Frontal cortex (tissue), 4 donors: Measurements from ENCODE around the gene RPP40. TPM values are rescaled to one million over a fixed set of nuclear protein-coding genes. Genes with fewer than 3 reads are reported as not detected.
"Not testable (repeated sequence)": the region's sequence is repeated elsewhere in the genome, so short reads cannot be mapped to it uniquely, and the experiment has no call there.

Source experiments
- DNase-seq, 2 donors: peaks; one replicate each; pipeline ENCODE4 v3.0.0; 2012; ENCODE audit warnings: low spot score in 2 of 2
- FAIRE-seq: peaks from 2 replicates; lab custom pipeline; 2012; peaks lifted over from hg19 to GRCh38; lab: Jason Lieb, UNC
- total RNA-seq: library from RNA; depleted of rRNA; stranded (reverse); fragments of >200 nt; gene quantifications from one replicate; pipeline ENCODE4 v1.2.3, GENCODE V29; 2014
- donor health status: control.
- donor health status: control.
- donor health status: control.

RPP40 gene
- total RNA-seq, 1 donor from 2014 or later: 17.1 TPM

DNA sequence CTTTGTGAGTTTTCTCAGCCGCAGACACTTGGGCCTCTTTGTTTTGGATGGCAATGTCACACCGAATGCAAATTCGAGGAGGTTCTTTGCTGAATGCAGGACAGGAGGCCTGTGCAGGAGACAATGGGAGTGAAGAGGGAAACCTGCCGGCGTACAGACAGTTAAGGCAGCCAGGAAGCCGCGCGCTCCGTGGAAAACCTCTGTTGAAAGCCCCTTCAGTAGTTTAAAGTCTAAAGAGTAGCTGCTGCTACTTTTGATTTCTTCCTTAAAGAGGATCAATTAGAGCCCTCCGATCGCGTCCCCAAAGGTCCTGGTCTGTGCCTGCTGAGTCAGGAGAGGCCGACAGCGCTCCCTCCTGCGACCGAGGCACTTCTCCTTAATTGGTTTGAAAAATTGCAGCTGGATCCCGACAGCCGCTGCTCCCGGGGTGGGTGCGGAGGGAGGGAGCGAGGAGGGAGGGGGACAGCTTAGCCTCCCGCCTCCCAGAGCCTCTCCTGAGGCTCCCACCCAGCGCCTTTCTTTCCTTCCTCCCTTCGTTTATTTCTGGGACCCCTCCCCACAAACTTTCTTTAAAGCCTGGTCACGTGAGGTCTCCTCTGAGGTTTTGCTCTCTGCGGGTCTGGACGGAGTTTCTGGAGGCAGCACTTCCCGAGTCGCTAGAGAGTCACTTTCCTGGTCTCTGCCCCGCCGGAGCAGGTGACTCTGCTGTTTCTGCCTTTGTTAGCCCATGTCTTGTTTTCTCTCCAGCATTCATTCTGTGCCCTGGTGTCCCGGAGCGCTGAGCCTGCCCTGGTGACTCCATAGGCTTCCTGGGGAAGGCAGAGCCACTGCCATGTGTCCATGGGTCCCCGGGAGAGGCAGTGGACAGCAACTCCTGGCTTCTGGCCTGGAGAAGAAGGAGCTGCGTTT lies 22.3 kb upstream of the RPP40 start:
- DNase-seq (peak in 1 of 2 donors; percentile 52), FAIRE-seq (no peak)

DNA sequence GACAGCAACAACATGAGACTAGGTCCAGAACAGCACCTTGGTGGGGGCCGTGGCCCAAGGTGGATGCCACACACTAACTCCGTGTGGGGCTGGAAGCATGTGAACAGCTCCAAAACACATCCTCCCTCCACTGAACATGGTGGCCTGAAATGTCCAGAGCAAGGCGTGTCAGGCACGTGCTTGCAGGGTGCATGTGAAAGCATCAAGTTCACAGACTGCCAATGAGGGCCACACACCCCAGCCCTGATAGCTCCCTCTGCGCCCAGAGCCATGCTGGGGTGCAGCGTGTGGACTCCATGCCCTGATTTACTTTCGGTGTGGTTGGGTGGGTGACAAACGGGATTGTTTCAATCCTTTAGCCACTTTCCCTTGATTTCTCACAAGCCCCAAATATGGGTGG lies 20.1 kb upstream of the RPP40 start:
- DNase-seq (no peak), FAIRE-seq (no peak)

DNA sequence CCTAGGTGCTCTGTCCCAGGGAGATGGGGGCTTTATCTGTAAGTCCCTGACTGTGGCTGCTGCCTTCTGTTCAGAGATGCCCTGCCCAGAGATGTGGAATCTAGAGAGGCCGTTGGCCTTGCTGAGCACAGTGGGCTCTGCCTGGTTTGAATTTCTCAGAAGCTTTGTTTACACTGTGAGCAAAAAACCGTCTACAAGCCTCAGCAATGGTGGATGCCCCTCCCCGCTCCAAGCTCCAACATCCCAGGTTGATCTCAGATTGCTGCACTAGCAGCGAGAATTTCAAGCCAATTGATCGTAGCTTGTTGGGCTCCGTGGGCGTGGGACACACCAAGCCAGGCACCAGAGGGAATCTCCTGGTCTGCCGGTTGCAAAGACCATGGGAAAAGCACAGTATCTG lies 16.3 kb upstream of the RPP40 start:
- no peak for FAIRE-seq

DNA sequence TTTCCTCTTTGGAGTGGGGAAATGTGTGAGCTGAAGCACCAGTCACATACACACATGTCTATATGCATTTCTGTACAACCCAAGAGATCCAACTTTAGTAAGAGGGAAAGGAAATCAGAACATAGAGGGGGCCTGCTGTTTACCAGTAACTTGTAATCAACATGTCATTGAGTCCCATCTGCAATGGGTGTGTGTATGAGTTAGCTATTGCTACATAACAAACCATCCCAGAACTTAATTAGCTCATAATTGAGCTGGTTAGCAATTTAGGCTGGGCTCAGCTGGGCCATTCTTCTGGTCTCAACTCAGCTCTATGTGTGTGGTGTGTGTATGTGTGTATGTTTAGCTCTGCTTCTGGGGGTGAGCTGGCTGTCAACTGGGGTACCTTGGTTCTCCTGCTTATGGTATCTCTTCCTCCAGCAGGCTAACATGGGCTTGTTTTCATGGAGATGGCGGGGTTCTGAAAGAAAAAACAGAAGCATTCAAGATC lies 10.3 kb upstream of the RPP40 start:
- no peak for FAIRE-seq

More for the DNA sequence above, 16.3 kb upstream of the RPP40 start:
- no peak for DNase-seq

DNA sequence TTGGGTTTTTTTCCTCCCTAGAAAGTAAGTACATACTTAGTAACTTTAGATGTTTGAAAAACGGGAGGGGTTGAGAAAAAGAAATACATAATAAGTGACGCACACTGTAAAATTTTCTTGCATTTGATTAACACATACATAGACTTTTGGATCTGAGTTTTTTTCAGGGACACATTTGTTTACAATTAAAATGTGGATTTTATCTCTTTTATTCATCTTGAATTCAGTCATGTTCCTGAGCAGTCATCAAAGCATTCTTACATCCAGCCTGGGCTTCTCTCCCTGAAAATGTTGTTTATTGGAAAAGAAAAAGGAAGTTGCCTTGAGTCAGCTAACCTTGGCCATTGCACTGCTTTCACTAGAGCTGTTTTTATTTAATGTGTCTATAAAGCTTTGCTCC lies 8.7 kb upstream of the RPP40 start:
- no peak for DNase-seq

More for the DNA sequence above, 10.3 kb upstream of the RPP40 start:
- no peak for DNase-seq

DNA sequence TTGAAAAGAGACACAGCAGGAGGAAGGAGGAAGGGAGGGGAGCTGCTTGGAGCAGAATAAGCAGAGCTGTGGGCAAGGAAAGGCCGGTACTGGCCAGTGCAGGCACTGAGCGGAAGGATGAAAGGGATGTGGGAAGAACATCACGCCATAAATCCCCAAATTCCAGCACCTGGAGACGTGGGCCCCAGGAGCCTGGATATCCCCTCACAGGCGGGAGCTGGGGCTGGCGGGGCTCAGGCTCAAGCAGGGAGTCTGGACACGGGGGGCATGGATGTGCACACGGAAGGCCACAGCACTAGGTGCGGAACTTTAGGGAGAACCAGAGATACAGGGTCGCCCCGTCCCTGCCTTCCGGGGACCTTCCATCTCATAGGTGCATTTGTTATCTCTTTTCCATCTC lies 7.5 kb upstream of the RPP40 start:
- FAIRE-seq (no peak), DNase-seq (no peak)

More for the DNA sequence above, 8.7 kb upstream of the RPP40 start:
- no peak for FAIRE-seq

DNA sequence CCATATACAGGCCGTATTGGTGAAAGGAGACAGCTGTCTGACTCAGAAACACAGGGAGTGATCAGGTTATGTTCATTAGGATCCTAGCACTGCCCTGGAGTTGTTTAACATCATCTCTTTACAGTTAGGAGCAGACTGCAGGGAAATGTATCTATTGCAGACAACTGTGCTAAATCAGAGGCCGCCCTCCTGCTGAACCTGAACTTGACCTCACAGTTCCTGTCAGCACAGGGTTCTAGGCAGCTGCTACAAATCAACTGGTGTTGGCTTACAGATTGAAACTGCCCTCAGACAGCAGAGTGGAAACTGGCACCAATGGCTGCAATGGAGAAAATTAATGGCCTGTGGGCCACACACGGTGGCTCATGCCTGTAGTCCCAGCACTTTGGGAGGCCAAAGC lies 3.7 kb upstream of the RPP40 start:
- DNase-seq (no peak), FAIRE-seq (no peak)

DNA sequence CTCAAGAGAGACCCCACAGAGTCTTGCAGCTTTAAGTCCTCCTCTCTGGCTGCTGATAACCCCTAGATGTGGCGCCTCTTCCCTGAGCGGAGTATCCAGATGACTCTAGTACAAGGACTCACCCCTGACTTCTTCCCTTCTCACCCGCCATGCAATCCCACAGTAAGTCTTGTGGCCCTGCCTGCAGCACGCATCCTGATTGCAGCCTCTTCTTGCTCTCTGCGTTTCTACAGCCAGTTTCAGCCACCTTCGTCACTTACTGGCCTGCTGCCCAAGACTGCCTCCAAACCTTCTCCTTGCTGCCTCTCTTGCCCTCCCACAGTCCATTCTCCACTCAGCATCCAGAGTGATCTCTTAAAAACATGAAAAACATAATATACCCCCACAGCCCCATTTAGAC lies 2.4 kb upstream of the RPP40 start:
- no peak for FAIRE-seq
- DNase-seq: no peak

DNA sequence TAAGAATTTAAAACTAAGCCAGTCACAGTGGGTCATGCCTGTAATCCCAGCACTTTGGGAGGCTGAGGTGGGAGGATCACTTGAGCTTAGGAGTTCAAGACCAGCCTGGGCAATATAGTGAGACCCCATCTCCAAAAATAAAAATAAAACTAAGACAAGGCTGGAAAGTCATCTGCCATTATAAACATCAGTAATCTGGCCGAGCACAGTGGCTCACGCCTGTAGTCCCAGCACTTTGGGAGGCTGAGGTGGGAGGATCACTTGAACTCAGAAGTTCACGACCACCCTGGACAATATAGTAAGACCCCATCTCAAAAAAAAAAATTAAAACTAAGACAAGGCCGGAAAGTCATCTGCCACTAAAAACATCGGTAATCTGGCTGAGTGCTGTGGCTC lies 1.2 kb upstream of the RPP40 start:
- not testable (repeated sequence) for DNase-seq, FAIRE-seq

DNA sequence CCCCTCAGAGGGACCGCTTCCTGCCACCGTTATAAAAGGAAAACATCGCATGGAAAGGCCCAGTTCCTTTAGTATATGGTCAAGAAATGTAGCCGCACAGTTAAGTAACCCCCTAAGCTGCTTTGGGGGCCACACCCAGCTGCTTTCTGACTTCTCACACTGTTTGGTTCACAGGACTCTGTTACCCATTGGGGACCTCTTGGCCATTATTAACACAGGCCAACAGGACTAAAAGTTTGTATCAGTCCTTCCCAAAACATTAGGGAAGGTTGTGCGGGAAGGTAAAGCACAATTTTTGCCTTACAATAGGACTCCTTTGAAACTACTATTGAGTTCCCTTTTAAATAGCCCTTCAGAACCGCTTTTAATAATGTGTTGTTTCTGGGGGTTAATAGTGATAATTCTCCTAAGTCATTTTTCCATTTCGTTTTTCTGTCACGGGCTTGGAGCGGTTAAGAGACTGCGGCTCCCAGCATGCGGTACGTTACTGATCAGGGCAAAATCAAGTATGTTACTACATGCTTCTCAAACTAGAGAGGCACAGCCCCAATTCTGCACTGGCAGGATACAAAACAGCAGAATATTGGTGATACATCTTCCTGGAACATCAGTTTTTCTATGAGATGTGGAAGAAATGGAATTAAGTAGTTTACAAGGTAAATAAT lies 668 bp upstream of the RPP40 start:
- FAIRE-seq (no peak), DNase-seq (no peak)

DNA sequence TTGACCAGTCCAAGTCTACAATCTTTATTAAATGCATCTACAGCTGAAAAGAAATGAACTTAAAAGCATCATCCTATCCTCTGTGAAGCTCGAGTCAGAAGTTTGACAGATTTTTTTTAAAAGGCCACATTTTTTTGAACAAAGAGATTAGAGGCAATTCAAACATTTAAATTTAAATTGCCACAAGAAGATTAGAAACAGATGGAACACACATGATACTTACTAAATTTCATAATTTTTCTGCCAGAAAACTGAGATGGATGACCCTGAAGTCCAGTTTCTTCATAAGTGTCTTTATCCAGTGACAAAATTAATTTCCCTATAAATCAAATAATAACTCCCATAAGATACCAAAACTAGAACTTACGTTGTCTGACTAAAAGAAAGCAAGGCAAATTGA lies 4.3 kb downstream of the RPP40 start:
- no peak for FAIRE-seq
- no peak for DNase-seq

DNA sequence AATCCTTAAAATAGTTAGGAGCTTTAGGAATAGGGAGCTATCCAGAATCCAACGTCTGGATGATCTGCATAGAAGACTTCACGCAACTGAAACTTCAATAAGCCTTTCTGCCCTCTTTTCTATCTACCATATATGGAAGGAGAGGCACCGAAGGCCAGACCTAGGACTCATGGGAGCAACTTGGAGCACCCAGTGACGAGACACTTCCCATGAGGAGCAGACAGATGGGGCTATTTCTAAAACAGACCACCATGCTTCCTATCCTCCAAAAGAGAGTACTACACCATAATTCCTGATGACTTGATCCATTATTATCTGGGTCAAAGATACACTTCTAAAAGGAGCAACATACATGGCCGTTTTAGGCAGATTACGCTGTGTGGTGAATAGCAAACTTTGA lies 6.0 kb downstream of the RPP40 start:
- no peak for FAIRE-seq

DNA sequence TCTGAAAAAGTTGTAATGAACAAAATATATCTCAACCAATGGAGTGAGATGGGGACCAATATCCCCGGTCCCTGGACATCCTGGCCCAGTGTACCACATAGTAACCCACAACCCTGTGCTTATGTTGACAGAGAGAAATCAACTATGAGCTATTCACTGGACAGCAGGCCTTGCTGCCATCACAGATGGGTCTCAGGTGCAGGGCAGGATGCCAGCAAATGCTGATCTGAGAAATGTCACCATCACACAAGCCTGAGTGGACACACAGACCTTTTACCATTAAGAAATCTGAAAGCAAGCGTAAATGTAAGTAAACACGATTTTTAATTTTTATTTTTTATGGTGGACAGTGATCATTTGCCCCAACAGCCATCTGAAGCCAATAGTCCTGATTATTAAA lies 9.1 kb downstream of the RPP40 start:
- FAIRE-seq: no peak
- DNase-seq: no peak

More for the DNA sequence above, 6.0 kb downstream of the RPP40 start:
- no peak for DNase-seq

DNA sequence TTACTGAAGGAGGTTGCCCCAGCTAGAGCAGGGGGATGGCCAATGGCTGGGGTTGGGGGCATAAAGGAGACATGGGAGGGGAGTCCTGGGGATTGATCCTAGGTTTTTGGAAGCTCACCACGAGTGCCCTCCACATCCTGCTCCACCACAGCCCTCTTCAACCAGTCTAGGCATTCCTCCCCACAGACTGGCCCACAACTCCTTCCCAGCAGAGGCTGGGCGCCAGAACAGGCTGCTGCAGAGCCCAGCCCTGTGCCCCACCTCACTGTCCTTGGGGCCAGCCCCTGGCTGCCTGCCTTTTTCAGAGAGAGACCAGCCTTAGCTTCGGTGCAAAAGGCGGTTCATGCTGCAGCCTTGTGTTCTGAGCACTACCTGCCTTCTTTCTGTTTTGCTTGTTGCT lies 16.4 kb downstream of the RPP40 start:
- DNase-seq (no peak), FAIRE-seq (no peak)

DNA sequence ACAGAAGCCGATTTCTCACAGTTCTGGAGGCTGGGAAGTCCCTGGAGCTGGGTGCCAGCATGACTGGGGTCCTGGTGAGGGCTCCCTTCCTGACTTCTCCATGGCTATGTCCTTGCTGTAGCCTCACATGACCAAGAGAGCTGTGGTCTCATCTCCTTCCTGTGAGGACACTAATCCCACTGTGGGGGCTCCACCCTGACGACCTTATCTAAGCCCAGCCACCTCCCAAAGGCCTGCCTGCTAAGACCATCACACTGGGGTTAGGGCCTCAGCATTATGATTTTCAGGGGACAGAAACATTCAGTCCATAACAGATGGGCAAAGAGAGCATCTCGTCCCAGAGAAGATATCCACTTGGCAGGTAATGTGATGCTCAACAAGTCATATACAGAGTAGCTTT lies 16.8 kb downstream of the RPP40 start:
- FAIRE-seq (no peak), DNase-seq (no peak)

DNA sequence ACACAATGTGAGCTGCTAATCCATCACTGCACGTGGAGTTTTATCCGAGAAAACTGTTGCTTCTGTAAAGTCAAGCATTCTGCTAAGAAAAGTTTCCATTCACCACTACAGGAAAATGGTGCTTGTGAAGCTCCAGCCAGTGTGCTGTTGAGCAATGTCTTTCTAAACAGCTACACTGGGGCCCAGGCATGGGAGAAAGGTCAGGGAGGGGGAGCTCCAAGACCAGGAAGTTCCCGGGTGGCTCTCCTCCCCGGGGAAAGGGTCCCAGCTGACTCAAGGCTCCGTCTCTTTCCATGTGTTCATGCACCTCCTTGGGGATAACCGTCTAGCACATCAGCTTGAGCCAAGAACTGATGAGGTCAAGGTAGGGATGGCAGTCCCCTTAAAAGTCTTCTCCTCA lies 20.5 kb downstream of the RPP40 start:
- FAIRE-seq (no peak), DNase-seq (no peak)

DNA sequence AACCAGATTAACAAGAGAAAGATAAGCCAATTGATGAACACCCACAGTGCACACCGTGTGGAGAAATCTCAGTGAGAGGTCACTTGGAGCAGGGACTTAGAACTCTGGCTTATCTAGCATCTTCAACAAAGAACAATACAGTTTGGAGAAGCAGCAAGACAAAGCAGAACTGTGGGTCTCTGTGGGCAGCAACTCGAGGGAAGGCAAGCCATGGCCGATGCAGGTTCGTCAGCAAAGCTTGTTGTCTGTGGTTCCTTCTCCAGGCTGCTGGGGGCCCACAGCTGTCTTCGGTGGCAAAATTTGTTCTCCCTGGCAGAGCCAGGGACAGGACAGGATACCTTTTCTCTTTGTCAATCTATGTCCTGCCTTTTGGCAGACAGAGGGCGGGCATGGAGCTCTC lies 22.1 kb downstream of the RPP40 start:
- FAIRE-seq: no peak
- DNase-seq: no peak

DNA sequence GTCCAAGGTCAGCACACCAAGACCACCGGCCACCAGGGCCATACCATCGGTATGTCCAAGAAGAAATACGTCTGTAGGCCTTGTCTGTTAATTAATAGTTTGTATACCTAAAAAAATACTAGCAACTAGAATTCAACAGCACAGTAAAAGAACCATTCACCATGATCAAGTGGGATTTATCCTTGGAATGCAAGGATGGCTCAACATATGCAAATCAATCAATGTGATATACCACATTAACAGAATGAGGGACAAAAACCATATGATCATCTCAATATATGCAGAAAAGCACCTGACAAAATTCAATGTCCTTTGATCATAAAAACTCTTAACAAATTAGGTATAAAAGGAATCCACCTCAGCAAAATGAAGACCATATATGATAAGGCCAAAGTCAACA lies 24.4 kb downstream of the RPP40 start:
- DNase-seq: no peak
- no peak for FAIRE-seq

DNA sequence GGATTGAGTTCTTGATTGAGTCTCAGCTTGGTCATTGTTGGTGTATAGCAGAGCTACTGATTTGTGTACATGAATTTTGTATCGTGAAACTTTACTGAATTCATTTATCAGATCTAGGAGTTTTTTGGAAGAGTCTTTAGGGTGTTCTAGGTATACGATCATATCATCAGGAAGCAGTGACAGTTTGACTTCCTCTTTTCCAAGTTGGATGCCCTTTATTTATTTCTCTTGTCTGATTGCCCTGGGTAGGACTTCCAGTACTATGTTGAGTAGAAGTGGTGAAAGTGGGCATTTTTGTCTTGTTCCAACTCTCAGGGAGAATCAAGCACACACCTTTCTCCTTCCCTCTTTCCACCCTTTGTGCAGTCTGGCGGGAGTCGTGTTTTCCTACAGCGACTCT lies 26.4 kb downstream of the RPP40 start:
- FAIRE-seq: no peak
- no peak for DNase-seq

DNA sequence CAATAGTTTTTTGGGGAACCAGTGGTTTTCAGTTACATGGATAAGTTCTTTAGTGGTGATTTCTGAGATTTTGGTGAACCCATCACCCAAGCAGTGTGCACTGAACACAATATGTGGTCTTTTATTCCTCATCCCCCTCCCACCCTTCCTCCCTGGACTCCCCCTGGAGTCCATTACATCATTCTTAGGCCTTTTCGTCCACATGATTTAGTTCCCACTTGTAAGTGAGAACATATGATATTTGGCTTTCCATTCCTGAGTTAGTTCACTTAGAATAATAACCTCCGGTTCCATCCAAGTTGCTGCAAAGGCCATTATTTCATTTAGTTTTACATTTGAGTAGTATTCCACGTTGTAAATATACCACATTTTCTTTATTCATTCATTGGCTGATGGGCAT lies 28.3 kb downstream of the RPP40 start:
- DNase-seq (no peak), FAIRE-seq (no peak)

DNA sequence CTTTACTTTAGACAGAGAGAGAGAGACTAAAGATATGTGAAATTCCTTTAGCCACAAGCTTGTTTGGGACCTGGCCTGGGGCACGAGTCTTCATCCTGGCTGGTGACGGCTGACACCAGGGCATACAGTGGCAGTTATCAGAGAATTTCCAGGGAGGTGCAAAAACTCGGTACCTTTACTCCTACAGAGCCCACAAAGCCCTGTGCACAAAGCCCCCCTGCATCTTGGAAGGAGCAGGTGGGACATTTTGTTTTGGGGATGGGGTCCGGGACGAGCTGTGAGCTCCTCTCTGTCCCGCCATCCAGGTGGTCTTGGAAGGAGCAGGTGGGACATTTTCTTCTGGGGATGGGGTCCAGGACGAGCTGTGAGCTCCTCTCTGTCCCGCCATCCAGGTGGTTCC lies 28.9 kb downstream of the RPP40 start:
- no peak for DNase-seq
- no peak for FAIRE-seq
